Psoas muscle (tissue), 8 donors: ENCODE results near the gene AKTIP. TPM values are rescaled to one million over a fixed set of nuclear protein-coding genes. Genes with fewer than 3 reads are reported as not detected.

ENCODE experiments used
- ATAC-seq, 4 donors: fragments of 200-7000 bp; cut with Tn5 transposase; one replicate each; pipeline ENCODE4 v1.9.1; 2020; ENCODE audit warnings: moderate library complexity in 3 of 4, mild to moderate bottlenecking in 2 of 4
- DNase-seq, 2 donors: peaks; one replicate each; pipeline ENCODE4 v3.0.0-alpha.2; 2020
- H3K27ac ChIP-seq: fragments of 200-600 bp; one replicate; pipeline ENCODE4 v1.8.0; 2022
- H3K27me3 ChIP-seq, 3 donors: fragments of 200-600 bp in 1 of 3; one replicate each; pipeline versions ENCODE4 v1.6.1 to v1.8.0; 2013 to 2022; ENCODE audit warnings: low read length in 2 of 3, mild to moderate bottlenecking in 2 of 3, moderate library complexity in 1 of 3; ENCODE audit not compliant: insufficient read depth in 3 of 3
- H3K36me3 ChIP-seq, 2 donors: fragments of 200-600 bp in 1 of 2; one replicate each; pipeline versions ENCODE4 v1.6.1 to v1.8.0; 2013 to 2022; ENCODE audit warnings: low read depth in 1 of 2, mild to moderate bottlenecking in 1 of 2, moderate library complexity in 1 of 2; ENCODE audit not compliant: insufficient read depth in 1 of 2
- H3K4me1 ChIP-seq: fragments of 200-600 bp; one replicate; pipeline ENCODE4 v1.8.0; 2022
- H3K4me3 ChIP-seq: fragments of 200-600 bp; one replicate; pipeline ENCODE4 v1.8.0; 2022; ENCODE audit warnings: mild to moderate bottlenecking
- H3K9me3 ChIP-seq: fragments of 200-600 bp; one replicate; pipeline ENCODE4 v1.8.0; 2022
- WGBS, 3 donors: extraction: QIAGEN DNeasy Blood & Tissue Kit; methylation state at CpG; one replicate each; pipeline versions ENCODE4 v1.1.6 to v1.1.7; 2013; 5-methylcytosine and 5-hydroxymethylcytosine counted together
- intact Hi-C, 2 donors: fragments of 100-400 bp; cut with DNase I; formaldehyde crosslinking; loops; one replicate each; pipeline versions ENCODE4 v1.11.0 to v1.14.2; 2022
- polyA plus RNA-seq, 3 donors: library from polyadenylated mRNA; stranded (reverse); fragments of 200-250 nt; gene quantifications; one replicate each; pipeline ENCODE4 v1.2.3, GENCODE V29; 2013
- total RNA-seq, 4 donors: library from RNA; stranded (reverse); fragmentation: NEBNext Ultra II Directional in 2 of 4; extraction: Animal tissue kit (Norgen Biotek cat#: 25700) in 2 of 4; gene quantifications; one replicate each; pipeline versions ENCODE4 v1.2.1 to v1.2.4, GENCODE V29; 2021 to 2023
- TF ChIP-seq, protein P1 (sequence below): fragments of 200-600 bp; IDR thresholded peaks from one replicate; pipeline ENCODE4 v1.8.0; 2022; ENCODE audit warnings: antibody characterized with exemption
- donor health status: healthy with polysubstance abuse.
- donor health status: DM: no; HTN: no; CAD: no; lungs with moderate emphysema.
- donor health status: Bipolar disorder and iron deficiency.
- donor health status: healthy.
- donor health status: DM: yes; HTN: yes; CAD: no.
- donor health status: DM: no; HTN: no; CAD: no.
- donor health status: DM: no; HTN: no; CAD: no.
- donor health status: DM: yes; HTN: yes; CAD: no.

Gene AKTIP
- total and polyA plus RNA-seq, 7 donors, result 27.6 to 88.1 (median 65.2) TPM

DNA sequence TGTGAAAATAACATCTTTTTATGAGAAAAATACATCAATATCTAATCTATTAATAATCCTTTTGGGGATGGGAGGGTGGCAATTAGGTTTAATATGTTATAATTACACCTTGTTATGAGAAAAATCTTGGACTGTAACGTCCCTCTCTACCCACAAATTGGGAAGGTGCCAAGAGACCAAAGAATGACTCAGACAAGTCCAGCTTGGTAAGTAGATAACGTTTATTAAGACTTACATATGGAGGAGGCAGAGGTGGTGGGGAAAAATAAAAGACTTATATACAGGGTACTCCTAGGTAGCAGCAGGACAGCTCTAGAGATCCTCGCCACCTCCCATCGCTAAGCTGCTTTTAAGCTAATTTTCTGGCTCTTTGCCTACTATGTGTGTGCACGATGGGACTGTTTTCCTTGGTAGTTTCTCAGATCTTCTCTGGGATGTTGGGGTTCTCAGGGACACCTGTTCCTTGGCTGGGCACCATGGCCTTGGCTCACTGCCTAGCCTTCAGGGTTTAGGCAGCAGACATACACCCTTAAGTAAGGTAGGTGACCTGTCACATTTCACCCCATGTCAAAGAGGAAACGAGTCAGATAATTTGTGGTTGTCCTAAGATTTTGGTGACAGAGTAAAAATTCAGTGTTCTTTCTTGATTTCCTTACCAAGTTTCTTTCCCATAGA is 37.3 kb downstream of the AKTIP start:
- Histone ChIP-seq H3K27ac (no peak overlapping the region), H3K9me3 (no peaks in the 10 kb centered on the region), H3K27me3 (no peaks in the 10 kb centered on the region), H3K36me3 (peaks cover 0 to 97% of the 10 kb centered on the region in 2 donors), H3K4me3 (no peak overlapping the region), H3K4me1 (no peaks in the 10 kb centered on the region)
- intact Hi-C loops, result loop anchor here (10.0 kb wide), 2 partner anchors 221 to 231 kb away; no protein-coding TSS in a partner anchor
- DNase-seq, result no peak
- TF ChIP-seq, protein P1, sequence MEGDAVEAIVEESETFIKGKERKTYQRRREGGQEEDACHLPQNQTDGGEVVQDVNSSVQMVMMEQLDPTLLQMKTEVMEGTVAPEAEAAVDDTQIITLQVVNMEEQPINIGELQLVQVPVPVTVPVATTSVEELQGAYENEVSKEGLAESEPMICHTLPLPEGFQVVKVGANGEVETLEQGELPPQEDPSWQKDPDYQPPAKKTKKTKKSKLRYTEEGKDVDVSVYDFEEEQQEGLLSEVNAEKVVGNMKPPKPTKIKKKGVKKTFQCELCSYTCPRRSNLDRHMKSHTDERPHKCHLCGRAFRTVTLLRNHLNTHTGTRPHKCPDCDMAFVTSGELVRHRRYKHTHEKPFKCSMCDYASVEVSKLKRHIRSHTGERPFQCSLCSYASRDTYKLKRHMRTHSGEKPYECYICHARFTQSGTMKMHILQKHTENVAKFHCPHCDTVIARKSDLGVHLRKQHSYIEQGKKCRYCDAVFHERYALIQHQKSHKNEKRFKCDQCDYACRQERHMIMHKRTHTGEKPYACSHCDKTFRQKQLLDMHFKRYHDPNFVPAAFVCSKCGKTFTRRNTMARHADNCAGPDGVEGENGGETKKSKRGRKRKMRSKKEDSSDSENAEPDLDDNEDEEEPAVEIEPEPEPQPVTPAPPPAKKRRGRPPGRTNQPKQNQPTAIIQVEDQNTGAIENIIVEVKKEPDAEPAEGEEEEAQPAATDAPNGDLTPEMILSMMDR, result no peak
- ATAC-seq, result peak in 2 of 4 donors; percentile 53 to 60
- WGBS, 3 donors, result 53 to 65% (median 62%) methylated on average over 6 of the region's 6 CpGs

DNA sequence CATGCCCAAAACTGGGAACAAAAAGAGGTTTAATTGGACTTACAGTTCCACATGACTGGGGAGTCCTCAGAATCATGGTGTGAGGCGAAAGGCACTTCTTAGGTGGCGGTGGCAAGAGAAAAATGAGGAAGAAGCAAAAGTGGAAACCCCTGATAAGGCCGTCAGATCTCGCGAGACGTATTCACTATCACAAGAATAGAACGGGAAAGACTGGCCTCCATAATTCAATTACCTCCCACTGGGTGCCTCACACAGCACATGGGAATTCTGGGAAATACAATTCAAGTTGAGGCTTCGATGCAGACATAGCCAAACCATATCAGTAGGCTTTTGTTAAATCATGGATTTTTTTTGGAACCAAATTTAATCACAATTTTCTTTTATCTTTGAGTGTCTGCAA is 44.4 kb downstream of the AKTIP start:
- Histone ChIP-seq H3K36me3 (peaks cover 12 to 100% of the 10 kb centered on the region in 2 donors), H3K4me3 (no peak overlapping the region), H3K27me3 (no peaks in the 10 kb centered on the region), H3K4me1 (no peaks in the 10 kb centered on the region), H3K27ac (no peak overlapping the region), H3K9me3 (no peaks in the 10 kb centered on the region)
- ATAC-seq (no peak), DNase-seq (no peak)
- WGBS, 3 donors, result 92 to 95% (median 95%) methylated on average over 8 of the region's 8 CpGs
- intact Hi-C loops, result loop anchor here in 1 of 2 donors (10.0 kb wide), 1 partner anchor 144 kb away; no protein-coding TSS in a partner anchor
- TF ChIP-seq, protein P1, result no peak

DNA sequence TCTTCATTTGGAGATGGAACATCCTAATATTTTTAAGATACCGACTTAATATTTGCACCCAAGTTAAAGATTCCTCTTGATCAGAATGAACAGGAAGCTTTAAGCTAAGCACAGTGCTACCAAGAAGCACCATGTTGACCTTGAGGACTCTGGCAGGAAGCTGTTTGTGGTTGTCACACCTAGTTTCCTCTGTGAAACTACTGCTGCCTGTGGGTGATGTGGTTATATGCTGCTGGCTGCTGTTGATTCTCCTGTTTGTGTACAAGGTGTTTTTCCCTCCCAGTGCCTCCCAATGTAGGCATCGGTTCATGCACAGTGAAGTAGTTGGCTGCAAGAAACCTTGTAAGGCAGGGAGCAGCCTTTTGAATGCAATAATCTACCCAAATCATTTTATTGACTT is 45.3 kb downstream of the AKTIP start:
- Histone ChIP-seq H3K4me1 (no peaks in the 10 kb centered on the region), H3K27ac (no peak overlapping the region), H3K36me3 (peaks cover 12 to 100% of the 10 kb centered on the region in 2 donors), H3K4me3 (no peak overlapping the region), H3K27me3 (no peaks in the 10 kb centered on the region), H3K9me3 (no peaks in the 10 kb centered on the region)
- DNase-seq (no peak), ATAC-seq (no peak)
- intact Hi-C loops, result loop anchor here in 1 of 2 donors (10.0 kb wide), 1 partner anchor 143 kb away; no protein-coding TSS in a partner anchor
- 90 to 98% (median 98%) methylated on average over 2 of the region's 2 CpGs for WGBS, 3 donors
- TF ChIP-seq, protein P1, result no peak

DNA sequence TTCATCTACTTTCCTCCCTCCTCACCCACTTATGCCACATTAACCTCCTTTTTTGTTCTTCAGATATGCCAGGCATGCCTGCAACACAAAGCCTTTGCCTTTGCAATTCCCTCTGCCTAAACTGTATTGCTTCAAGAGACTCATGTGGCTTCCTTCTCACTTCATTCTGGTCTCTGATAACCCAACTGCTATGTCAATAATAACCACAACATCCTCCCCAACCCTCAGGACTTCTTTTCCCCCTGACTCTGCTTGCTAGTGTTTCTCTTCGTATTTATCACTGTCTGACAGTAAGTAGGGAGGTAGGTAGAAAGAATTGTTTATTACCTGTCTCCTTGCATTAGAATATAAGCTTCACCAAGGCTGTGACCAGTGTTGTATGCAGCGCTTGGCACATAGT is 46.4 kb downstream of the AKTIP start:
- TF ChIP-seq, protein P1, result no peak
- intact Hi-C loops, result loop anchor here in 1 of 2 donors (10.0 kb wide), 1 partner anchor 142 kb away; no protein-coding TSS in a partner anchor
- no peak for DNase-seq
- H3K27me3 ChIP-seq, result no peaks in the 10 kb centered on the region
- no peaks in the 10 kb centered on the region for H3K4me1 ChIP-seq
- H3K9me3 ChIP-seq, result no peaks in the 10 kb centered on the region
- H3K4me3 ChIP-seq, result no peak overlapping the region
- no peak overlapping the region for H3K27ac ChIP-seq
- WGBS, 3 donors, result 91 to 97% (median 93%) methylated on average over 2 of the region's 2 CpGs
- no peak for ATAC-seq
- H3K36me3 ChIP-seq, result peaks cover 12 to 100% of the 10 kb centered on the region in 2 donors
